ENCODE data around the gene GRIA3.

Gene GRIA3

GRCh38 chrX:123159403-123159802 is 24.7 kb upstream of the GRIA3 start:
- H3K27ac ChIP-seq: no peak overlapping the region
- TF ChIP-seq CTCF (IDR thresholded peaks at IDR 0.05) (no peak), ZFX (IDR thresholded peaks at IDR 0.05; ENCODE audit: borderline replicate concordance) (no peak)

GRCh38 chrX:123167621-123168020 is 16.5 kb upstream of the GRIA3 start:
- no peak for TF ChIP-seq ZFX (IDR thresholded peaks at IDR 0.05; ENCODE audit: borderline replicate concordance)
- no peak for TF ChIP-seq CTCF (IDR thresholded peaks at IDR 0.05)
- no peak overlapping the region for H3K27ac ChIP-seq

- H3K27ac ChIP-seq: no peak overlapping the region
- TF ChIP-seq ZFX (IDR thresholded peaks at IDR 0.05; ENCODE audit: borderline replicate concordance) (no peak), CTCF (IDR thresholded peaks at IDR 0.05) (no peak)
These were observed 14.7 kb upstream of the GRIA3 start for GRCh38 chrX:123169247-123169901.

- no peak for TF ChIP-seq CTCF (IDR thresholded peaks at IDR 0.05)
- no peak for TF ChIP-seq ZFX (IDR thresholded peaks at IDR 0.05; ENCODE audit: borderline replicate concordance)
- H3K27ac ChIP-seq: no peak overlapping the region
These were observed 13.5 kb upstream of the GRIA3 start for GRCh38 chrX:123170546-123170945.

- TF ChIP-seq ZFX (IDR thresholded peaks at IDR 0.05; ENCODE audit: borderline replicate concordance) (no peak), CTCF (IDR thresholded peaks at IDR 0.05) (no peak)
- H3K27ac ChIP-seq: no peak overlapping the region
These were observed 12.3 kb upstream of the GRIA3 start for GRCh38 chrX:123171781-123172180.

- no peak for TF ChIP-seq CTCF (IDR thresholded peaks at IDR 0.05)
- TF ChIP-seq ZFX (IDR thresholded peaks at IDR 0.05; ENCODE audit: borderline replicate concordance): no peak
These were observed 11.2 kb upstream of the GRIA3 start for GRCh38 chrX:123172869-123173268.

GRCh38 chrX:123173833-123174232 is 10.2 kb upstream of the GRIA3 start:
- peak; percentile 34 for TF ChIP-seq CTCF (IDR thresholded peaks at IDR 0.05)
- TF ChIP-seq ZFX (IDR thresholded peaks at IDR 0.05; ENCODE audit: borderline replicate concordance): no peak

More at GRCh38 chrX:123172869-123173268, 11.2 kb upstream of the GRIA3 start:
- no peak overlapping the region for H3K27ac ChIP-seq

More at GRCh38 chrX:123173833-123174232, 10.2 kb upstream of the GRIA3 start:
- no peak overlapping the region for H3K27ac ChIP-seq
